Esophagus muscularis mucosa (tissue), 4 donors: ENCODE data around the gene ARID1B. TPM values are rescaled to one million over a fixed set of nuclear protein-coding genes. Genes with fewer than 3 reads are reported as not detected.
"Not testable (repeated sequence)": the region's sequence is repeated elsewhere in the genome, so short reads cannot be mapped to it uniquely, and the experiment has no call there.

ENCODE experiments used
- DNase-seq: peaks from one replicate; pipeline ENCODE4 v3.0.0-alpha.2; 2017; ENCODE audit errors: extremely low spot score
- H3K27ac ChIP-seq, 4 donors: fragments of 200-600 bp; sonication (generic); replicated peaks in 1 of 4; 1 replicate in 3 of 4; 2 replicates in 1 of 4; pipeline ENCODE4 v1.5.1; 2016 to 2019; ENCODE audit warnings: mild to moderate bottlenecking in 1 of 4
- H3K27me3 ChIP-seq, 4 donors: fragments of 200-600 bp; sonication (generic); one replicate each; pipeline versions ENCODE4 v1.5.1 to v1.6.0; 2016 to 2019
- H3K36me3 ChIP-seq, 4 donors: fragments of 200-600 bp; sonication (generic); one replicate each; pipeline ENCODE4 v1.5.1; 2016 to 2019
- H3K4me1 ChIP-seq, 4 donors: fragments of 200-600 bp; sonication (generic); one replicate each; pipeline ENCODE4 v1.5.1; 2016 to 2019
- H3K4me3 ChIP-seq, 4 donors: fragments of 200-600 bp; sonication (generic); 1 replicate in 2 of 4; 2 replicates in 2 of 4; pipeline ENCODE4 v1.5.1; 2016 to 2019; ENCODE audit warnings: mild to moderate bottlenecking in 4 of 4, moderate library complexity in 1 of 4
- H3K9me3 ChIP-seq, 4 donors: fragments of 200-600 bp; sonication (generic); 1 replicate in 3 of 4; 2 replicates in 1 of 4; pipeline ENCODE4 v1.5.1; 2016 to 2019
- CTCF ChIP-seq, 3 experiments: fragments of 200-600 bp in 2 of 3; fragments of 450-650 bp in 1 of 3; sonication (generic) in 2 of 3; IDR thresholded peaks; one replicate each; pipeline ENCODE4 v1.5.1; 2017 to 2019; ENCODE audit warnings: antibody characterized with exemption in 3 of 3, mild to moderate bottlenecking in 2 of 3, moderate library complexity in 1 of 3
- EP300 ChIP-seq: sonication (generic); formaldehyde crosslinking; IDR thresholded peaks from one replicate; pipeline ENCODE4 v1.6.1; 2017; ENCODE audit warnings: antibody characterized with exemption
- POLR2A ChIP-seq: fragments of 450-650 bp; IDR thresholded peaks from one replicate; pipeline ENCODE4 v1.6.1; 2017; ENCODE audit warnings: antibody characterized with exemption, moderate library complexity, mild to moderate bottlenecking, low read depth
- POLR2AphosphoS5 ChIP-seq, 2 donors: sonication (generic); formaldehyde crosslinking; IDR thresholded peaks; one replicate each; pipeline ENCODE4 v1.6.1; 2017; ENCODE audit warnings: antibody characterized with exemption in 2 of 2
- WGBS: methylation state at CpG from one replicate; pipeline ENCODE4 v1.1.5; 2018; 5-methylcytosine and 5-hydroxymethylcytosine counted together
- intact Hi-C: fragments of 100-400 bp; cut with DNase I; formaldehyde crosslinking; loops from one replicate; pipeline ENCODE4 v1.15.1; 2023
- total RNA-seq, 4 donors: library from RNA; depleted of rRNA; stranded (reverse); fragments of >200 nt; gene quantifications; one replicate each; pipeline versions ENCODE4 v1.1.0 to v1.2.1, GENCODE V29; 2016

The ARID1B gene
- total RNA-seq, 4 donors from 2014 or later: 55.0 to 87.2 (median 72.7) TPM

DNA sequence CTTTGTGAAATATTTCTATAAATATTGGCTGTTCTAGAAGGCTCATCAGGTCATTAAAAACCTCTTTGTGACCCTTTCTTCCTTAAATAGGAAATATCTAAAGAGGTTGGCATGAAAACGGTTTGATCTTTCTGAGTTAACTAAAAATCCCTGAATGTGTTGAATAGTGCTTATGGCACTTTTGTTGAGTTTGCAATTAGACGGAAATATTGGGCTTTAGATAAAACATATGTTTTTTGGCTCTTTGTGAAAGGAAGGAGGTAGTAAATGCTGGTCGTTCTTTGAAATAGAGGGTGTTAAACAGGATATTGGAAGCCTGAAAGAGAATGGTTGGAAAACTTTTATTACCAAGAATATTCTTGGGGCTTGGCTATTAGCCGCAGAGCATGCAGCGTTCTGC lies 163.0 kb downstream of the ARID1B start:
- Histone ChIP-seq H3K27me3 (no peaks in the 10 kb centered on the region), H3K4me1 (peaks cover 38 to 68% (median 53%) of the 10 kb centered on the region in 4 donors), H3K9me3 (no peaks in the 10 kb centered on the region), H3K4me3 (no peak overlapping the region), H3K36me3 (peaks cover 0 to 8% (median 0%) of the 10 kb centered on the region in 4 donors), H3K27ac (no peak overlapping the region)
- intact Hi-C loops: no loop called here
- WGBS: 72% methylated on average over 5 of the region's 5 CpGs
- DNase-seq: no peak
- TF ChIP-seq CTCF (IDR thresholded peaks at IDR 0.05): no peak

- H3K36me3 ChIP-seq: no peaks in the 10 kb centered on the region
- no peak for DNase-seq
- intact Hi-C loops: no loop called here
- H3K9me3 ChIP-seq: no peaks in the 10 kb centered on the region
- no peak overlapping the region for H3K27ac ChIP-seq
- no peak overlapping the region for H3K4me3 ChIP-seq
- no peaks in the 10 kb centered on the region for H3K27me3 ChIP-seq
- TF ChIP-seq EP300 (no peak), POLR2AphosphoS5 (IDR thresholded peaks at IDR 0.05) (no peak), POLR2A (no peak), CTCF (IDR thresholded peaks at IDR 0.05) (no peak)
- WGBS: 94% methylated on average over 2 of the region's 2 CpGs
- H3K4me1 ChIP-seq: peaks cover 33 to 79% (median 60%) of the 10 kb centered on the region in 4 donors
Measured at GRCh38 chr6:156942266-156942665, 165.1 kb downstream of the ARID1B start.

- Histone ChIP-seq H3K36me3 (no peaks in the 10 kb centered on the region), H3K4me1 (peaks cover 28 to 79% (median 59%) of the 10 kb centered on the region in 4 donors), H3K9me3 (no peaks in the 10 kb centered on the region), H3K4me3 (no peak overlapping the region), H3K27me3 (no peaks in the 10 kb centered on the region), H3K27ac (no peak overlapping the region)
- 85% methylated on average over 6 of the region's 6 CpGs for WGBS
- no peak for DNase-seq
- intact Hi-C loops: no loop called here
- TF ChIP-seq POLR2AphosphoS5 (IDR thresholded peaks at IDR 0.05): no peak
- TF ChIP-seq POLR2A: no peak
- no peak for TF ChIP-seq EP300
- no peak for TF ChIP-seq CTCF (IDR thresholded peaks at IDR 0.05)
Measured at GRCh38 chr6:156943166-156943565, 166.0 kb downstream of the ARID1B start.

- Histone ChIP-seq H3K4me1 (peaks cover 31 to 79% (median 59%) of the 10 kb centered on the region in 4 donors), H3K36me3 (no peaks in the 10 kb centered on the region), H3K4me3 (no peak overlapping the region), H3K9me3 (no peaks in the 10 kb centered on the region), H3K27me3 (no peaks in the 10 kb centered on the region), H3K27ac (no peak overlapping the region)
- intact Hi-C loops: no loop called here
- DNase-seq: no peak
- TF ChIP-seq POLR2A: no peak
- TF ChIP-seq POLR2AphosphoS5 (IDR thresholded peaks at IDR 0.05): no peak
- TF ChIP-seq CTCF (IDR thresholded peaks at IDR 0.05): no peak
- no peak for TF ChIP-seq EP300
- 87% methylated on average over 4 of the region's 4 CpGs for WGBS
Measured at GRCh38 chr6:156943816-156944215, 166.6 kb downstream of the ARID1B start.

DNA sequence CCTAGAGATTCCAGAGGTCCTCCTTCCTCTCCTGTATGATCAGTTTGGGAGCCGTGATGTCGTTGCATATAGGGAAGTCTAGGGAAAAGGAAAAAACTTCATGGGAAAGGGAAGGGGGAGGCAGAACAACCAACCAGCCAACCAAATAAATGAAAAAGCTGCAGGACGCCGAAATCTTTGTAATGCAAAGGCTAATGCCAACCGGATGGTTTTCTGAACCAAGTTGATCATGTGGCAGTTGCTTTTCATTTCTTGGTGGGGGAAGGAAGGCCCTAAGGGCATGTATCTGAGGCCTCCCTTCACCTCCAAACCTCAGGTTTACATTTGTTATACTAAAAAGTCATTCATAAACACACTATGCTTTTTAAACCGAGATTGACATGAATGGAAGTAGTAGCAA lies 167.2 kb downstream of the ARID1B start:
- WGBS: 87% methylated on average over 6 of the region's 6 CpGs
- H3K27ac ChIP-seq: no peak overlapping the region
- intact Hi-C loops: no loop called here
- H3K36me3 ChIP-seq: no peaks in the 10 kb centered on the region
- no peak for DNase-seq
- TF ChIP-seq POLR2AphosphoS5 (IDR thresholded peaks at IDR 0.05): no peak
- no peak for TF ChIP-seq EP300
- TF ChIP-seq CTCF (IDR thresholded peaks at IDR 0.05): no peak
- TF ChIP-seq POLR2A: no peak
- no peaks in the 10 kb centered on the region for H3K27me3 ChIP-seq
- peaks cover 35 to 79% (median 59%) of the 10 kb centered on the region in 4 donors for H3K4me1 ChIP-seq
- H3K4me3 ChIP-seq: no peak overlapping the region
- H3K9me3 ChIP-seq: no peaks in the 10 kb centered on the region

- H3K36me3 ChIP-seq, H3K27me3 ChIP-seq, H3K4me3 ChIP-seq, H3K27ac ChIP-seq, H3K9me3 ChIP-seq, intact Hi-C loops, DNase-seq: not testable (repeated sequence)
- 98% methylated on average over 6 of the region's 6 CpGs for WGBS
- peaks cover 28 to 75% (median 56%) of the 10 kb centered on the region in 4 donors for H3K4me1 ChIP-seq
Measured at GRCh38 chr6:156945789-156946172, 168.6 kb downstream of the ARID1B start.
